NCI-H2029 treated with DMSO at 0.1 percent for 48 hours (cell line): ENCODE results near the gene INTS7.

Experiments used
- DNase-seq: peaks from one replicate; lab custom pipeline; 2025; lab: John Stamatoyannopoulos, UW

Gene INTS7, protein sequence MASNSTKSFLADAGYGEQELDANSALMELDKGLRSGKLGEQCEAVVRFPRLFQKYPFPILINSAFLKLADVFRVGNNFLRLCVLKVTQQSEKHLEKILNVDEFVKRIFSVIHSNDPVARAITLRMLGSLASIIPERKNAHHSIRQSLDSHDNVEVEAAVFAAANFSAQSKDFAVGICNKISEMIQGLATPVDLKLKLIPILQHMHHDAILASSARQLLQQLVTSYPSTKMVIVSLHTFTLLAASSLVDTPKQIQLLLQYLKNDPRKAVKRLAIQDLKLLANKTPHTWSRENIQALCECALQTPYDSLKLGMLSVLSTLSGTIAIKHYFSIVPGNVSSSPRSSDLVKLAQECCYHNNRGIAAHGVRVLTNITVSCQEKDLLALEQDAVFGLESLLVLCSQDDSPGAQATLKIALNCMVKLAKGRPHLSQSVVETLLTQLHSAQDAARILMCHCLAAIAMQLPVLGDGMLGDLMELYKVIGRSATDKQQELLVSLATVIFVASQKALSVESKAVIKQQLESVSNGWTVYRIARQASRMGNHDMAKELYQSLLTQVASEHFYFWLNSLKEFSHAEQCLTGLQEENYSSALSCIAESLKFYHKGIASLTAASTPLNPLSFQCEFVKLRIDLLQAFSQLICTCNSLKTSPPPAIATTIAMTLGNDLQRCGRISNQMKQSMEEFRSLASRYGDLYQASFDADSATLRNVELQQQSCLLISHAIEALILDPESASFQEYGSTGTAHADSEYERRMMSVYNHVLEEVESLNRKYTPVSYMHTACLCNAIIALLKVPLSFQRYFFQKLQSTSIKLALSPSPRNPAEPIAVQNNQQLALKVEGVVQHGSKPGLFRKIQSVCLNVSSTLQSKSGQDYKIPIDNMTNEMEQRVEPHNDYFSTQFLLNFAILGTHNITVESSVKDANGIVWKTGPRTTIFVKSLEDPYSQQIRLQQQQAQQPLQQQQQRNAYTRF

DNA sequence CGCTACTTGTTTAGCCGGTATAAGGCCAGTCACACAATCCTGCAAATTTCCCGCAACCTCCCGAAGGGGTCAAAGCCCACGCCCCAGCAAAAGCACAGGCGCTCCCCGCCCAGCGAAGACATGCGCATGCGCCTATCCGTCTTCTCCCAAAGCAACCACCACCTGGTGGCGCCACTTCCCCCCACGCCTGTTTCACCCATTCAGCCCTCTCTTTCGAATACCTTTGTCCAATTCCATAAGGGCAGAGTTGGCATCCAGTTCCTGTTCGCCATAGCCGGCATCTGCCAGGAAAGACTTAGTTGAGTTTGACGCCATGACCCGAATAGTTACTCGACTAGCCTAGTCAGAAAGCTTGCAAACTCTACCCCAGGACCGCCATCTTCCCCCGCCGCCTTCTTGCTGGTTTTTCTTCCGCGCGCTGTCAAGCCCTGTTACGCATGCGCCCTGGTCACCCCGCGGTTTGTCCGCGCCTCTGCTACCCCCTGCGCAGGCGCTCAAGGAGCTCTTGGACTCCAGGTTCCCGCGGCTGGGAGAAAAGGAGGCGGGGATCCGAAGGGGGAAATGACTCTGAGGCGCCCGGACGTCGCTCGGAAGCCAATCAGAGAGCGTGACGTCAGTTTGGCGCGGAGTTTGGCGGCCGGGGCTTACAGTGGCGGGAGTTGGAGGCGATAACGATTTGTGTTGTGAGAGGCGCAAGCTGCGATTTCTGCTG, at the start of gene INTS7, which contains the start of gene DTL:
Gene INTS7 (minus strand): TSS at position 435 of the 712 bp plus-strand sequence. CDS start 120 bp downstream, at position 315.
Gene DTL (plus strand): TSS at position 626 of the 712 bp plus-strand sequence. CDS start 143 bp downstream, outside the sequence.
- peak; percentile 95 for DNase-seq

DNA sequence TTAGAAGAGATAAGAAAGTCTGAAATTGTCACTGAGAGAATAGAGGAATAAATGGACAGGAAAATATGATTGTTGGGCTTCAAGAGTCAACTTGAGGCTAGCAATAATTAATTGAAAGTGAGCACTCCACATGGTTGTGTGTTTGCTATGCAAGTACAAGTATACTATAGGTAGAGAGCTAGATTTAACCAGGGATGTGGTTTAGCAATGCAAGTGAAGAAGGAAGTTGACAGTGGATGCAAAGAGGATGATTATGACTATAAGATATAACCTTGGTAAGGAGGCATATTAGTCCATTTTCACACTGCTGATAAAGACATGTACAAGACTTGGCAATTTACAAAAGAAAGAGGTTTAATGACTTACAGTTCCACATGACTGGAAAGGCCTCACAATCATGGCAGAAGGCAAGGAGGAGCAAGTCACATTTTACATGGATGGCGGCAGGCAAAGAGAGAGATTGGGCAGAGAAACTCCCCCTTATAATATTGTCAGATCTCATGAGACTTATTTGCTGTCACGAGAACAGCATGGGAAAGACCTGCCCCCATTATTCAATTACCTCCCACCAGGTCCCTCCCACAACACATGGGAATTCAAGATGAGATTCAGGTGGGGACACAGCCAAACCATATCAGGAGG, 47.5 kb upstream of the INTS7 start:
- DNase-seq = no peak

DNA sequence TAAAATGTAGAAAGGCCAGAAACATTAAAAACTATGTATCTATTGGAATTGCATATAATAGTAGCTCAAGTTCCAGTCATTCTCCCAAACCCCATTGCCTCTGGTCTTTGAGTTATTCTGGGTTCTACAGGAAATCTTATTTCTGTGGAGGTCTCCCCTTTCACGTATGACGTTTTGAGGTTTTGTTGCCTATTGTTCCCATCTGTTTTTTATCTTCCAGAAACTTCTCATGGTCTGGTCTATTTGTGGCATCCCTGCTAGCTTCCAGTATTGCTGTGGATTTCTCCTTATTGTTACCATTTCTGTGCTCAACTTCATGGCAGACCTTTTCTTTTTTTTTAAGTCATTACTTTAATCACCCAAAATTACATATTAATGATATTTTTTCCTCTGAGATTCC, 43.5 kb upstream of the INTS7 start:
- DNase-seq = no peak

DNA sequence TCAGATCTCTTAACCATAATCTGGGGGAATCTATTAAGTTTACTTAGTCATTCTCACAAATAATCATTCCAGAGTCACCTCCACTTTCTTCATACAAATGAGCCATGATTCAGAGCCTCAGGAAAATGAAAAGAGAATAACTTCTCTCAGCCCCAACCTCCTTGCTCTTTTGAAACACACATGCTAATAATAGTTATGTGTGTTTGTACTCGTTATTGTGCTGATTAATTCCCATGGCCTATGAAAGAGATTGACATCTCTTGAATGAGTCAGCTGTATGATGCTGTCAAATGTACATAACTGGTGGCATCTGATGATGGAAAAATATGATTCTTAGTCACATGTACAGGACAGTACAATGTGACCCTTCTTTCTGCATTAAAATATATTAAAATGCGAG, 41.7 kb upstream of the INTS7 start:
- DNase-seq = no peak

DNA sequence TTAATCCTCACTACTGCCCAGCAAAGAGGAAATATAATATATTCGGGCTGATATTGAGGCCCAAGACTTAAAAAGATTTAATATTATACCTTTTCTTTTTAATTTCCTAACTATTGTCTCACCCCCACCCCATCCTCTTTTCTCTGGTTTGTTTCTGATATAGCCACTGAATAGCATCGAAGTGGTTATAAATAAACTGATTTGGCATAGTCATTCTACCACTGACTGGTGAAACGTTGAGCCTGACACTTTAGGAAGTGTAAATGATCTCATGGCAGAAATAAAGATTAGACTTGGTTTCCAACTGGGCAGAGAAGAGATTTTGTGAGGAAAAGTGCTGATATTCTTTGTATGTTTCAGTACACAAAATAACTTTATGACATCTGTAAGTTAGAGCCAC, 39.5 kb upstream of the INTS7 start:
- no peak for DNase-seq

DNA sequence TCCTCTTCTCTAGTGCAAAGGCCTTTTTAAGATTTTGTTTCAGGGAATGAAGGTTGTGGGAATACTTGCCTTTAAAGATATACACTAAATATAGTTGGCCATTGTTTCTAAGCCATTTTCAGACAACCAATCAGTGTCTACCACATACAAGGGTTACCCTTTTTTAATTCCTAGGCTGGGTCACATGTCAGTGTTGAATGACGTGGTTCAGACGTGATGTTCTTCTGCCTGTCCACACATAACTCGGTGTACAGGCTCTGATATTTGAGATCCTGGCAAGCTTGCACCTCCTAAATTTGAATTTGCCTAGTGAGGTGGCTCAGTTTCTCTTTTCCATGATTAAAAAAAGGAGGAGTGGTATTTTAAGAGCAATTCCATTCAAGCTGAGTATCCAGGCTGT, 39.0 kb upstream of the INTS7 start:
- DNase-seq = no peak

DNA sequence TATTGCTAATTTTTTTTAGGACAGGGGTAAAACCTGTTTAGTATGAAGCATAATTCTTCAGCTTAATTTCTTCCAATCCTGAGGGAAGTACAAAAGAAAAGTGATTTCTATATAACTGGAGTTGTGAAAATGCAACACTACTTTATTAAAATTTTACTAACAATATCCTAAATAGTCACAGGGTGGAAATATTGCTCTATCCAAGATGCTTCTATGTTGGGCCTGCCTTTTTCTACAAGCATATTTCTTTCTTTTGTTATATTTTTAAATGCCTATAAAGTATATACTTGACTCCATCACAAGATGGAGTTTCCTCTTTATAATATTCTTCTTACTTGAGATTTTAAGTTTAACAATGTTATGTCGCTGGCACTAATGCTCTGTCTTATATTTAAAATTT, 38.1 kb upstream of the INTS7 start:
- DNase-seq = no peak

DNA sequence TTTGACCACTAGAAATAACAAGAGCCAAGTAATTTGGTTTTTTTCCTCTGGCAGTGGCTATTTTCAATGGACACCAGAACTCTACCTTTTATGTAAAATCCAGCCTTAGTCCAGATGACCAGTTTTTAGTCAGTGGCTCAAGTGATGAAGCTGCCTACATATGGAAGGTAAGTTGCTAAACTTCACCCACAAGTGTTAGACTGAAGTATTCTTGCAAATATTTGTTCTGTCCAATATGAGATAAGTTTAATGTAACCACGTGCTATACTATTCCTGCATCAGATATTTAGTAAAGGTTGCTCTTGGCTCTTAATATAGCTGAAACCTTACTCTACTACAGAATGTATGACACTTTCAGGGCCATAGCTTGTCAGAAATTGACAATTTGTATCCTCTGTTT, 36.7 kb upstream of the INTS7 start:
- no peak for DNase-seq

DNA sequence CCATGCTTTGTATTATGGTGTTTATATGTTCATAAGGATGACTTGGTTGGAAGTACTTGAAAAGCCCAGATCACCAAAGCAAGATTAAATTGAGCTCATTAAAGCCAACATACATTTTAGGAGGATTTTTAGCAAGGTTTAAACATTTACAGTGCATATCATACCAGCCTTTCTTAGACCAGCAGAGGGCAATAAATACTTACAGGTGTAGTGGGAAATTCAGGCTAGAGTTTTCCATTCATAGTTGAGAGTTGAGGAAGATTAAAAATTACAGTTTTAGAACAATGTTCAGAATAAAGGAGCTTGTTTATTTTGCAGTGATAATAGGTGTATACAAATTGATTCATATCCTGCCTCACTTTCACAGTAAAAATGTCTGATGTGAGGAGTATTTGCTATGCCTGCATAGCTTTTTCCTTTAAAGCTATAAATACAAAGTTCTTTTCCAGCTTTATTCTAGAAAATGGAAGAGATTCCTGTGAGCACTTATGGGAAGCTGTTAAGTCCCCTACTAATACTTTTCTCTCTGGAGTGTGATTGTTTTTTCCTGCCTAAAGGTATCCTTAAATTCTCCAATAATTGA, 35.5 kb upstream of the INTS7 start:
- peak; percentile 3 for DNase-seq

DNA sequence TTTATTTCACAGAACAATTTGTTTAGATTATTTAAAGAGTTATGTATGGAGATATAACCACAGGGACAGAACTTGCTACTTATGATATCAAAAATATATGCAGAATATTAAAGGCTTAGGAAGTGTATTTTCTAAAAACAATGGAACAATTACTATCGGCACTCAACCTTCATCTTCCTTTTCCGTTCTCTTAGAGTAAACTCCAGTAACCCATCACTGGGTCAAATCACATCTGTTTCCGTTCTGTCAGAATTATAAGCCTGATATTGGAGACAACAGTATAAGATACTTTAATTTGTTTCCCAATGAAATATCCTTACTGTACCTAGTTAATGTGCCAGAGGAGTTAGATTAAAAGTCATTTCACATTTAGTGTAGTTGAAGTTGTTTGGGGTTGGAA, 32.4 kb upstream of the INTS7 start:
- DNase-seq = no peak

DNA sequence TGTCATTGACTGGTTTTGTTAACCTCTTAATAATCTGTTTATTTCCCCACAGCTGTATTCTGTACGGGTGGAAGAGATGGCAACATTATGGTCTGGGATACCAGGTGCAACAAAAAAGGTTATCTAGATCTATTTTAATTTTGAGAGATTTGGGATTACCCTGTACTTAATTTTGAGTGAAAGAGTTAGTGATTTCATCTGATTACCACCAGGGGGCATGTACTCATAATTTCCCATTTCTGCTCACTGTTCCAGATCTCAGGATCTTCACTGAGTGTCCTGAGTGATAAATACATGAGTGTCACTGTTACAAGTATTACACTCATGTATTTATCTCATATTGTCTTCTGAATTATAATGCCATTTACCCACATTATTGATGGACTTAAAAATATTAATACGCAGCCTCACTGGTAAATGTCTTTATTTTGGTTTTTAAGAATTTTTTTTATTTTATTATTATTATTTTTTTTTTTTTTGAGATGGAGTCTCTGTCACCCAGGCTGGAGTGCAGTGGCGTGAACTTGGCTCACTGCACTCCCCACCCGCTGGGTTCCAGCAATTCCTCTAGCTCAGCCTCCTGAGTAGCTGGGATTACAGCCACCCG, 27.6 kb upstream of the INTS7 start:
- peak; percentile 6 for DNase-seq

DNA sequence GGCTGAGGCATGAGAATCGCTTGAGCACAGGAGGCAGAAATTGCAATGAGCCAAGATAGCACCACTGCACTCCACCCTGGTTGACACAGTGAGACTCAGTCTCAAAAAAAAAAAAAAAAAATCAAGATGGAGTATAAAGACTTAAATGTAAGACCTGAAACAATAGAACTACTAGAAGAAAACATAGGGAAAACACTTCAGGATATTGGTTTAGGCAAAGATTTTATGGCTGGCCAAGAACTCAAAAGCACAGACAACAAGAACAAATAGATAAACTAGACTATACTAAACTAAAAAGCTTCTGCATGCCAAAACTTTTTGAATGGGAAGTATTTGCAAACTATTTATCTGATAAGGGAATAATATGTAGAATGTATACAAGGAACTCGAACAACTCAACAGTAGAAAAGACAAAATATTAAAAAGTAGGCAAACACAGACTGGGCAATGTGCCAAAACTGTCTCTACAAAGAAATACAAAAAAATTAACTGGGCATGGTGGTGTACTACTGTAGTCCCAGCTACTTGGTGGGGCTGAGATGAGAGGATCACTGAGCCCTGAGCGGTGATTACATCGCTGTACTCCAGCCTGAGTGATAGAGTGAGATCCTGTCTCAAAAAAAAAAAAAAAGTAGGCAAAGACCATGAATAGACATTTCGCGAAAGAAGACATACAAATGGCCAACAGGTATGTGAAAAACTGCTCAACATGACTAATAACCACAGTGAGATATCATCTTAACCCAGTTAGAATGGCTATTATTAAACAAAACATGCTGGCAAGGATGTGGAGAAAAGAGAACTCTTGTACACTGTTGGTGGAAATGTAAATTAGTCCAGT, 25.5 kb upstream of the INTS7 start:
- no peak for DNase-seq

DNA sequence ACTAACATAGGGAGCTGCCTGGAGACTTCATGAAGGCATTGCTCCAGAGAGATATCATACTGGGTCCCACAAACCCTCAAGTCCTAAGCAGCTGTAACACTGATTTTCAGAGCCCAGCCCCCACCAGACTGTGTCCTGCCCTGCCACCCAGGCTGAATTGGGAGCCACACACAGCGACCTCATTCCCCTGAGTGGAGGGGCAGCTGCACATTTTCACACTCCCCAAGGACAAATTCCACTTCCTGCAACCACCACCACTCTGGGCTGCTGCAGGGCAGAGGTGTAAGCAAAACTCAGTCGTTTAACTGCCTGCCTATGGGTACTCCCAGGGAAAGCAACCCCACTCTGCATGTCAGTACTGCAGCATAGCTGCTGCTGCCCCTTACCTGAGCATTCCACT, 20.0 kb upstream of the INTS7 start:
- DNase-seq = no peak

DNA sequence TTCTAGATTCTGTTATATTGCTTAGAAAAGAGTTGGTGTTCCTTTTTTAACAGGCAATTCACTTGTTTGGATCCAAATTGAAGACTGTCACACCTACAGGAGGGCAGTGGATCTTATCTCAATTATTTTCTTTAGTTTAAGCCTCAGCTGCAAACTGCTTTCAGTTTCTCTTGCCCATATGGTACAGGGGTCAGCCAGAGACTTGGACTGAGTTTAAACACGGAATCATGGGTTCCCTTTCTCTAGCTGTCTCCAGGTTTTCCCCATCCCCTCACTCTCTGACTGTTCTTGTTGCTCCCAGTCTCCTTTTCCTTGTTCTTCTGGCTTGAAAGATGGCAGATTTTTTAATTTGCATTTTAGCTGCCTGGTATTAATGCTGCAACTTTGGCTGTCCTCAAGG, 18.6 kb upstream of the INTS7 start:
- no peak for DNase-seq

DNA sequence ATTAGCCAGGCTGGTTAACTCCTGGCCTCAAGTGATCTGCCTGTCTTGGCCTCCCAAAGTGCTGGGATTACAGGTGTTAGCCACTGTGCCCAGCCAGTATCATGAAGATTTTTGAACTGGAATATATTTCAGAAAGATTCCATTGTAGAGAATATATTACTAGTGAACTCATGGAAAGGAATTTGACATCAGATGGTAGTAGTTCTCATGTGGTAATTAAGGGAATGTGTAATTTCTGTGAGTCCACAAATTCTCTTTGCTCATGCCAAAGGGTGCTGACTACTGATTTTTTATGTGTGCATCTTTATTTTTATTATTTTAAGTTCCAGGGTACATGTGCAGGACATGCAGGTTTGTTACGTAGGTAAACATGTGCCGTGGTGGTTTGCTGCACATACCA, 10.6 kb upstream of the INTS7 start:
- no peak for DNase-seq

DNA sequence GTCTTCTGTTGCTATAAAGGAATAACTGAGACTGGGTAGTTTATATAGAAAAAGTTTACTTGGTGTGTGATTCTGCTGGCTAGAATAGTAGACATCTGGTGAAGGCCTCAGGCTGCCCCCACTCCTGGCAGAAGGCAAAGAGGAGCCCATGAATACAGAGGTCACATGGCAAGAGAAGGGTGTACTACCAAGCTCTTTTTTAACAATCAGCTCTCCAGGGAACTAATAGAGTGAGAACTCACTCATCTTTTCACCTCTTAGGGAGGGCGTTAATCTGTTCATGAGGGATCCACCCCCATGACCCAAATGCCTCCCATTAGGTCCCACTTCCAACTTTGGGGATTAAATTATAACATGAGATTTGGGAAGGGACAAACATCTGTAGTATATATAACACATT, 9.5 kb upstream of the INTS7 start:
- DNase-seq = no peak

DNA sequence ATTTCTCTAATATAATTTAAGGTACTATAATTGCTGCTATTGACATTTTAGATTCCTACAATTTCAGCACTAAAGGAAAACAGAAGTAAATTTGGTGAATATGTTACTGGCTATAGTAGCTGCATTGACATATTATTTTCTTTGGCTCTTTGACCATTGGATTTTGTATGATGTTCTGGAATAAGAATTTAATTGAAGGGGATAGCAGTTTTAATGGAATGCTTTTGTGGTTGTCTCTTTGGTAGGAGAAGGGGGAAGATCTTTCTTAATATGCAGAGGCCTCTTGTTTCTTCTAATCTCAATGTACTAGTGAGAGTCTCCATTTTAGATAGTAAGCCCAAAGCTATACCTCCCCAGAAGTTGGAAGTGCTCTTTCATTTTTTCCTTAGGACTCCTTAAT, 7.1 kb upstream of the INTS7 start:
- no peak for DNase-seq

DNA sequence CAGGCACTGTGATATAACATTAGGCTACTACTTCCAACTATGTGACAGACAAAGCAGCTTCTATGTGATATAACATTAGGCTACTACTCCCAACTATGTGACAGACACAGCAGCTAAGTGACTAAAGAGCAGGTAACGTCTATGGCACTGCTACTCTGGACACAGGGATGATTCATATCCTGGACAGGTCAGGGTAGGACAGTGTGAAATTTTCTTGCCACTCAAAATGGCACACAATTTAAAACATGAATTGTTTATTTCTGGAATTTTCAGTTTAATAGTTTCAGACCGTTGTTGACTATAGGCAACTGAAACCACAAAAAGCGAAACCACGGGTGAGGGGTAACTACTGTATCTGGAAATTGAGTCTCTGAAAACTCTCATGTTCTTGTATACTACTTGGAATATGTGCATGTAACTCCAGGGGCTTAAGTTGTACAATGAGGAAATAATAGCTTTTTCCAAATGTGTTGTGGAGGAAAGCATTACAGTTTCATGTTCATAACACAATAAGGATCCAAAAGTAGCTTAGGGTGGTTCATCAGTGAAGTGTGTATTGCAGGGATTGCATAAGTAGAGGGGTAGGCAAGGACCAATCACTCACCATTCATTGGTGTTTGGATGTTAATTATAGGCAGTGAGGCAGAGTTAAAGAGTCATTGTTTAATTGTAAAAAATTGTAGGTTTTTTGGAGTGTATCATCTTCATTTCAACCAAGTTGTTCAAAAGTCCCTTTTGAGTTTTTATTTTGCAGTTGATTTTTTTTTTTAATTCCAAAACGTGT, 5.5 kb upstream of the INTS7 start:
- DNase-seq = no peak

DNA sequence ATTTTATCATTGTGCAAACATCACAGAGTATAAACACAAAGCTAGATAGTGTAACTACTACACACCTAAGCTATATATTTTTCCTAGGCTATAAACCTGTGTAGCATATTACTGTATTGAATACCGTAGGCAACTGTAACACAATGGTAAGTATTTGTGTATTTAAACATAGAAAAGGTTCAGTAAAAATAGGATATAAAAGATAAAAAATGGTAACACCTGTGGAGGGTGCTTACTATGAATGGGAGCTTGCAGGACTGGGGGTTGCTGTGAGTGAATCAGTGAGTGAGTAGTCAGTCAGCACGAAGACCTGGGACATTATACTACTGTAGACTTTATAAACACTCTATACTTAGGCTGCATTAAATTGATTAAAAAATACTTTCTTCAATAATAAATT, 4.3 kb upstream of the INTS7 start:
- no peak for DNase-seq
